NCI-H524 (cell line): ENCODE data around the gene ARID1B.

Experiments
- DNase-seq, 2 experiments: peaks; one replicate each; lab custom pipeline; 2025; lab: John Stamatoyannopoulos, UW

The ARID1B gene

DNA sequence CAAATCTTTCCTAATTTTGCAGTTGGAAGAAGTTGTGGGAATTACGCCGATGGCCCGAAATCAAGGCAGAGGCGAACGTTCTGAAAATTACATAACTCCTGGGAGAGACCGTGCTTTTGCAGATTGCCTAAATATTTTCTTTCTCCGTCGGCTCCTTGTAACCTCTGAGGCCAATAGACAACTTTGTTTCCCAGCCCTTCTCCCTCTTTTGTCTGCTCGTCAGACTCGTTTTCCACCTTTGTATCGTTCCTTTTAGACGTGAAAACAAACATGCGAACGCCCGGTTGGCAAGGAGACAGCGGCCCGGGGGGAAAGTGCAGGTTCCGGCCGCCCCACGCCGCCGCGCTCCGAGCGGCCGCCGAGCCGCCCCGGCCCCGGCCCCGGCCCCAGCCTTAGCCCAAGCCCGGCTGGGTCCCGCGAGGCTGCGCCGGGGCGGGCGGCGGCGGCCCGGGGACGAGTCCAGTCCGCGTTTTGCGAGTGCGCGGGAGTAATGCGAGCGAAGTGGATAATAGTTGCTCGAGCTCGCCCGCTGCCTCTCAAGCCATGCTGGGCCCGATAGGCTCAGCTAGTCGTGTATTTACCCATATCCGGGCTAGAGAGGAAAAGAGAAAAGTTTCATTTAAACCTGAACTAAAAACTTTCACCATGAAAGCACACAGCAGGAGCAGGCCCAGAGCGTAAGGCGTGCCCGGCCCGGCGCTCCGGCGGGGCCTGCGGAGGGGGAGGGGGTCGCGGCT is at the start of gene ARID1B:
TSS of gene ARID1B (plus strand) at position 539 of the 737 bp plus-strand sequence. CDS start 303 bp downstream, outside the sequence.
- DNase-seq, result peak; percentile 83 to 92

DNA sequence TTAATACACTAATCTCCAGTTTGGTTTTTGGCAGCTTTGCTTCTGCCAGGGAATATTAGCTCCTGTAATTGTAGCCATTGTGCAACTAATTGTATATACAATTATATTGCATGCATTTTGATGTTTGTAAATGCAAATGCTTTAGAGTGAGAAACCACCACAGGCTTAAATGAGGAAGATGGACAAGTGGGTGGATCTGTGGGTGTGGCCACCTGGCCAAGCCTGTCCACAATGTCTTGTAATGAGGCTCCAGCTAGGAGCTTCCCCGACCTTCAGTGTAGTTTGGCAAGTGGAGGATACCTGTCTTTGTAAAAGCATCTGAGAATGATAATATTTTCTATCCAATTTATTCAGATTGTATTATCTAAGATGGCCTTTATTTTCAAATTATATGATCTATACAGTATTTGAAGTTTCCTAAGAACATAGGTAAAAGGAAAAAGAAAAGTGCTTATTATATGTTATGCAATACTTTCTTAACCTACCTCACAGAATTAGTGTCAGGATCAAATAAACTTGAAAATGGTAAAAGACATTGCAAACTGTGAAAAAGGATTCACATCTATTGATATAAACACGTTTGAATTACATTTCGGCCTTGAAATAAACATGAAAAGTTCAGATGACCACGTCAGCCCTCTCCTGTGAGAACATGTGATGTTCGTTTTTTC is 49.3 kb upstream of the ARID1B start:
- no peak for DNase-seq

DNA sequence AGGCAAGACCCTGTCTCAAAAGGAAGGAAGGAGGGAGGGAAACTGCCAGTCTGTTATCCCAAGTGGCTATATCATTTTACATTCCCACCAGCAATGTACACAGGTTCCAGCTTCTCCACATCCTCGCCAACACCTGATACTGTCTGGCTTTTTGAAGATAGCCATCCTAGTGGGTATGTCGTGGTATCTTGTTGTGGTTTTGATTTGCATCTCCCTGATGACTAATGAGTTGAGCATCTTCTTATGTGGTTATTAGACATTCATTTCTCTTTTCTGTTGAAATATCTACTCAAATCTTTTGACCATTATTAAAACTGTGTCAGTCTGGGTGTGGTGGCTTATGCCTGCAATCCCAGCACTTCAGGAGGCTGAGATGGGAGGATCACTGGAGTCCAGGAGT is 47.9 kb upstream of the ARID1B start:
- no peak for DNase-seq

DNA sequence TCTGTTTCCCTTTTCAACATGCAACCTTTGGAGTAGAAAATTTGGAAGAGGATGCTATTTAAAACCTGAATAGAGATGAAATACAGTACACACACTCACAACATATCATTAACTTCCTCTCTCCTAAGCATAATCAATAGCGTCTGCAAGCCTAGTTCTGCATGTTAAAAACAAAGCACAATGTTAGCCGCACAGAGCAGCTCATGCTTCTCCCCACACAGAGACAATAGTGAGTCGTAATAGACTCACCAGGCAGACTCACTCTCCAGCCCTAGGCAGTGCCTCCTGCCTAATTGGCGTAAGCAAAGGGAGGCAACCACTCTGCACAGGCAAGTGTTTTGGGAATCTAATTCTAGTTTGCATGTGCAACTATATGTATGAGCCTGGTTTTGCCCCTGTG is 45.8 kb upstream of the ARID1B start:
- DNase-seq, result peak; percentile 36 to 88

DNA sequence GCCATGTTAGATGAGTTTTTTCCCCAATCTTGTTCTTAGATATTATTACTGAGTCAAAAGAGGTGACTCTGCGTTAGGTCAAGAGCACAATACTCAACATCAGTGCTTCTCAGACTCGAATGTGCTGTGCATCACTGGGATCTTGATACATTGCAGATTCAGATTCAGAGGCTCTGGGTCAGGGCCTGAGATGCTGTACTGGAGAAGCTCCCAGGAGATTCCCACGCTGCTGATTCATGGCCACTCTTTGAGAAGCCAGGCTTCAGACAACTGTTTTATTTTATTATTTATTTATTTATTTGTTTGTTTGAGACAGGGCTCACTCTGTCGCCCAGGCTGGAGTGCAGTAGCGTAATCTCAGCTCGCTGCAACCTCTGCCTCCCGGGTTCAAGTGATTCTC is 41.4 kb upstream of the ARID1B start:
- DNase-seq, result no peak

DNA sequence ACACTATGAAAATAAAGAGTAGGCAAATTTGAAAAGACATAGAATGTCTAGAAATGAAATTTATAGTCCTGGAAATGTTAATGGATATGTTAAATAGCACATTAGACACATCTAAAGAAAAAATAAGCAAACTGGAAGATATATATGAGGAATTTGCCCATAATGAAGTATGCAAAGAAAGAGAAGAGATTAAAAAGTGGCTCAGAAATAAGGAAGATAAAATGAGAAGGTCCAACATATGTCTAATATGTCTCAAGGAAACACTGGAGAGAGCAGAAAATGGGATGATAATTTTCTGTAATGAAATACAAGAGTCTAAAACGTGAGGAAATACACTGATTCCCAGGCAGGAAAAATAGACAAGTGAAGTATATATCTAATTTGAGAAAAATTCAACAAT is 36.6 kb upstream of the ARID1B start:
- DNase-seq, result no peak

DNA sequence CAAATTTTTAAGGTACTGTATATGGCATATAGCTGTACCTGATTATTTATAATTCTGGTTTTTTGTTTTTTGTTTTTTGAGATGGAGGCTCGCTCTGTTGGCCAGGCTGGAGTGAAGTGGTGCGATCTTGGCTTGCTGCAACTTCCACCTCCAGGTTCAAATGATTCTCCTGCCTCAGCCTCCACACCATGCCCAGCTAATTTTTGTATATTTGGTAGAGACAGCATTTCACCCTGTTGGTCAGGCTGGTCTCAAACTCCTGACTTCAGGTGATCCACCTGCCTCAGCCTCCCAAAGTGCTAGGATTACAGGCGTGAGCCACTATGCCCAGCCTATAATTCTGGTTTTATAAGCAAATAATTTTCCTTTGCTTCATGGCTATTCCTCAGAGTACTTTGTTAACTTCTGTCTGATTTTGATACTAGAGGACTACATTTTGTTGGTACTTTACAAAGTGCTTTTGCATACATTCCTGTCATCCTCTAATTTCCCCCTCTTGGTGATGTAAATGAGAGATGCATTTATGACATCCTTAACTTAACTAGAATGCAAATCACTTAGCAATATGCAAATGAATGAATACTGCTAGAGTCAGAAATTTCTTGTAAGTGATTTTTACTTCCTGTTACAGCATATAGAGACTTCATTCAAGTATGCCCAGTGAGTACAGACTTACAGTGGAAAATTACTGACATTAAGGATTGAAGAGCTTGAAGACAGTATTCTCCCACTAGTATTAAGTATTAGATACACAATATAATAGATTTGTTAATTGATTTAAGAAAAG is 35.7 kb upstream of the ARID1B start:
- no peak for DNase-seq

DNA sequence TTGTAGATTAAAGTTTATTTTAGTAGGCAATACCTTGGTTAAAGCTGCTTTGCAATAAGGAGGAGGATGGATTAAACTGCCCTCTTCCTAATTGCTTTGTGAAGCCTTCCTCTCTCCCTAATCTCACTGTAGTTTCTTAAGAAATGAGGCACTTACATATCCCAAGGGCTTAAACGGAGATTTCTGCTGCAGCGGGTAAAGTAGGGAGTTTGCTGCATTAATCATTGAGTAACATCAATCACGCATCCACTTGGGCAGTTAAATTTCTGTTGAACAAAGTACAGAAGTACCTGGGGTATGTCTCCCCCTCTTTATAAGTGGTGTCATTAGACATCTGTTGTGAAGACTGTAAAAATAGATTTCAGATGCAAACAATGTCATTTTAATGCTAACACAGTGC is 29.5 kb upstream of the ARID1B start:
- peak; percentile 59 to 90 for DNase-seq

DNA sequence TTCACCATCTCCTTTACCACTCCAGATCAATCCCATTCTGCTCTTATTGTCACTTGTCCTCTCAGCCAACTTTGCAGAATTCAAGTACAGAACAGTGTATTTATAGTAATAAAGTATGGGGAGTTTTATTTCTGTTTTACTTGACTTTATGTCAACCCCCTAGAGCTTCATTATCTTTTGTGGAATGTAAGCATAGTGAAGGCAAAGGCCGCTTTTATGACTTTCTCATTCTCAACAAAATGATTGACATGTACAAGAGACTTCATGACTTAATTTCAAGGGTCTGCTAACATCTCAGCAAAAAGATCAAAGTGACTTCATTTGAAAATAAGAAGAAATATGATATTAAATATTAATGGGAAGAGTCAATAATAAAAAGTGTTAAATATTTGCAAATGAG is 28.7 kb upstream of the ARID1B start:
- DNase-seq, result no peak

DNA sequence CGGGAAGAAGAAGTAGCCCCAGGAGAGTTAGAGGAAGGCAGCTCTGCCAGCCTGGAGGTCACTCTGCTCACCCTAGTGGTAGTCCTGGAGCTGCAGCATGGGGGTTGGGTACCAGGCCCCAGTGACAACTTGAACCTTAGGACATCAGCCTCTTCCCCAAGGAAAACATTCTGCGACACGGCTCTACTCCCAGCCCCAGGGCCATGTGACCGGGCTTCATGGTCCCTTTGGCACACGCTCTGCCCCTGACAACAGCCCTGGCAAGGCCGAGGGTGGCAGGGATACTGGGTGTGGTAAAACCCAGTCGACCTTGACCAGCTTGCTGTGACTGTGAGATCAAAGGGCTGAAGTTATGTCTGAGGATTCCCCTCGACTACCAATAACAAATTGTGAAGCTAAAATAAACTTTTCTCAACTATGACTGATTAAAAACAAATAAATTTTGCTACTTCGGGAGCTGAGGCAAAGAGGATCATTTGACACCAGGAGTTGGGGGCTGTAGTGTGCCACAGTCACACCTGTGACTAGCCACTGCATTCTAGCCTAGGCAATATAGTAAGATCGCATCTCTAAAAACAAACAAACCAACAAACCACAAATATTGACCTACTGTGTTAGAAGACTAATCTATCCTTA is 24.4 kb upstream of the ARID1B start:
- DNase-seq, result no peak

DNA sequence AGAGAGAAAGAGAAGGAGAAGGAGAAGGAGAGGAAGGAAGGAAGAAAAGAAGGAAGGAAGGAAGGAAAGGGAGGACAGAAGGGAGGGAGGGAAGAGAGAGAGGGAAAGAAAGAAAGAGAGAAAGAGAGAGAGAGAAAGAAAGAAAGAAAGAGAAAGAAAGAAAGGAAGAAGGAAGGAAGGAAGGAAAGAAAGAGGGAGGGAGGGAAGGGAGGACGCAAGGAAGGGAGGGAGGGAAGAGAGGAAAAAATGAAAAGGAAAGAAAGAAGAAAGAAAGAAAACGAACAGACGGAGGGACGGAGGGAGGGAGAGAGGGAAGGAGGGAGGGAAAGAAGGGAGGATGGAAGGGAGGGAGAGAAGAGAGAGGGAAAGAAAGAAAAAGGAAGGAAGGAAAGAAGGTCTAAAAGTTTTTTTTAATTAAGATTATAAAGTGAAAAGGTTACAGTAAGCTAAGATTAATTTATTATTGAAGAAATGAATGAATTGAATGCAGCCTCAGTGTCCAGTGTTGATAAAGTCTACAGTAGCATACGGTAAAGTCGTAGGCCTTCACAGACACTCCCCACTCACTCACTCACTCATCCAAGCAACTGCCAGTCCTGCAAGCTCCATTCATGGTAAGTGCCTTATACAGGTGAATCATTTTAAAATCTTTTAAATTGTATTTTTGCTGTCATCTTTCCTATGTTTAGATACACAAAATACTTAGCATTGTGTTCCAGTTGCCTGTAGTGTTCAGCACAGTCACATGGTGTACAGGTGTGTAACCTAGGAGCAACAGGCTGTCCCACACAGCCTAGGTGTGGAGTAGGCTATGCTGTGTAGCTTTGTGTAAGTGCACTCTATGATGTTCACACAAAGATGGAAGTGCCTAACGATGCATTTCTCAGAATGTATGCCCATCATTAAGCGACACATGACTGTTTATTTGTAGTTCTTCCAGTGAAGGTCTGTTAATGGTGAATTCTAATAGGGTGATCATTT is 20.3 kb upstream of the ARID1B start:
- DNase-seq, result no peak

DNA sequence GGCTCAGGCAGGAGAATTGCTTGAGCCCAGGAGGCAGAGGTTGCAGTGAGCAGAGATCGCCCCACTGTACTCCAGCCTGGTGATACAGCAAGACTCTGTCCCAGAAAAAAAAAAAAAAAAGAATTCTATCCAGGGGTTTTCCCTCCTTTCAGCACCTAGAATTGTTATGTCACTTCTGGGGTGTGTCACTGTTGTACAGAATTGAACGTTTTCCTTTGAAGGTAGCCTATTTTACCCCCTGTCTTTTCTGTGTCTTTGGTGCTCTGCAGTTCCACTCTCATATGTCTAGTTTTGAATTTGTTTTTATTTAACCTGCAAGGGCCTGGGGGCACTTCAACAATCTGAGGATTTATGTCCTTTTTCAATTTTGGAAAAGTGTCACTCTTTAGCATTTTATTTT is 19.3 kb upstream of the ARID1B start:
- no peak for DNase-seq

DNA sequence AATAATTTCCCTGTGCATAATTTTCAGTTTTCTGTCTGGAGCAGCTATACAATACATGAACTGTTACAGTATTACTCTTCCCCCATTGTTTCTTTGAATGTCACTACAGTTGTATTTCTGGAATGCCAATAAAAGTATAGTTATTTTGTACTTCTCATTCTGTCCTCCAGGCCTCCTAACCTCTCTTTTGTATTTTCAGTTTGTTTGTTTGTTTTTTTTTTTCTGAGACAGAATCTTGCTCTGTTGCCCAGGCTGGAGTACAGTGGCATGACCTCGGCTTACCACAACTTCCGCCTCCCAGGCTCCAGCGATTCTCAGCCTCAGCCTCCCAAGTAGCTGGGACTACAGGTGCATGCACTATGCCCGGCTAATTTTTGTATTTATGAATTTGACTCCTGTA is 16.8 kb upstream of the ARID1B start:
- DNase-seq, result no peak

DNA sequence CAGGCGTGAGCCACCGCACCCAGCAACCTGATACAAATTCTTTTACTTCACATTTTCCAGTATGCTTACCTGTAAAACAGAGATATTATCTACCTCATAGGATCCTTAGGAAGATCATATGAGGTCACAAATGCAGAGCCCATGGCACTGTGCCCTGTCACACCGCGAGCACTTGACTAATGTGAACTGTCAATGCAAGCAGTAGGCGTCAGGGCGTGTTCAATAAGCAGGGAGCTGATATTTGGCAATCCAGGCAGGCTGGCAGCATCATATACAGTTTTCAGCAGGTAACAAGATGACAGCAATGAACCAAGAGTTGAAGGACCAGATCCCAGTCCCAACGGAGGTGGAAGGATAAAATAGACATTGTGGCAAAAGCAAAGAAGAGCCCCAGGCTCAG is 14.6 kb upstream of the ARID1B start:
- no peak for DNase-seq

DNA sequence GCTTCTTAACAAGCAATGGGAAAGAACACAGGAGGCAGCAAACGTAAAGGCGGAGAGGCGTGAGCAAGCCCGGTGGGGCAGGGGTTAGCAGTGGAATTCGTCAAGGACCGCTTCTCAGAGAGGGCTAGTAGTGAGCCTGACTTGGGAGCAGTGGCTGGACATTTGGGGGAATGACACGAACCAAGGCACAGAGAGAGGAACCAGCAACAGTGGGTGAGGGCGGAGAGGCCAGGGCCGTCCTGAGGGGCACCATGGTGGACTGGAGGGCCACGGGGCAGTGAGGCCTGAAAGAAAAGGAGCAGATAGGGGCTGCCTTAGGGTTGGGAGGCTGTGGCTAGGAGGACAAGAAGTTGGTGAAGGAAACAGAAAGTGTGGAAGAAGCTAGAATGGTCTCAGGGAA is 12.1 kb upstream of the ARID1B start:
- DNase-seq, result no peak

DNA sequence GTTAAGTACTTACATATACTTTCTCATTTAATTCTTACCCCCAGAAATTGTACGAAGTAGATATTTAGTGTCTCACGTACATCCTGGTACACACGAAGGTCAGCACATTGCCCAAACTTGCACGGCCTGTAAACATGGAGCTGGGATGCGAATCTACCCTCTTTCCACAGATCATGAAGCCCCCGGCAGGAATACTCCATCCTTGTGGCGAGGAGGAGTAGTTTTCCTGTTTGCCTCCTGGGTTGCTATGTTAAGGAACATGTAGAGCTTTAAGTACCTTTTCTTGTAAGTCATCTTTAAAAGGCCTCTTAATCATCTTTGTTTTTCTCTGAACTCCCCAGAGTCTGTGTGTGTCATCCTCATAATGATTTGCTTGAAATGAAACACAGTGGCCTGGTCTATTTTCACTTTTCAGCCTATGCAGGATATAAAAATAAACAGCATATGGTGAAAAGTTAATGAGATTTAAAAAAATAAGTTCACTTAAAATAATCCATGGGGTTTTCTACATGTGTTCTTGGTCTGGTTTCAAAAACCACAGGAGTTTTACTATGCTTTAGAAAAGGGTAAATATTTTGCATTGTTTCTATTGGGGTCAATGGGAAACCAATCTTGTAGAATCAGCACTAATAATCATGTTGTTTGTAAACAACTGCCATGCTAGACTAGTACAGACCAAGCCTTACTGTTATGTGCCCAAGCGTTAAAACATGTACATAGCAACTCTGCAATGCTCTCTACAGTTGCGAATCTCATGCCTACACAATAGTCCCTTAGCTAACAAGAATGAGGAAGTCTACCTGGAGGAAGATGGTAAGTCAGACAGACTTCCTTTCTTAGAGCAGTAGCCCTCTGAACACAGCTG is 9.3 kb upstream of the ARID1B start:
- no peak for DNase-seq

DNA sequence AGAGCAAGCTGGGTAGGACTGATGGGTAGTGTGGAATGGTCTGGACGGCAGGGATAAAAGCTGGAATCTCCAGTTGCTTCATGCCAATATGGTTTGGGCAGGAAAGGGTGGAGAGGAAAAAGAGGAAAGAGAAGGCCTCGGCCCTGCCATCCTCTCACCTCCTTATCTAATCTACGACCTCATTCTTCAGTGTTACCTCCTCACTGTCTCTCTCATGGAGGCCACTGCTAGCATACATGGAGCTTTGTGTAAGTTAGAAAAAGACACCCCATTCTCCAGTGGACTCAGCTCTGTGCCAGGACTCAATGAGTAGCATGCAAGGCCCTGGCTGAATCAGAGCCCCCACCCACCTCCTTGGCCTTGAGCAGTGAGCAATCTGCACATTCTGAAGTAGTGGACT is 6.1 kb upstream of the ARID1B start:
- DNase-seq, result no peak

DNA sequence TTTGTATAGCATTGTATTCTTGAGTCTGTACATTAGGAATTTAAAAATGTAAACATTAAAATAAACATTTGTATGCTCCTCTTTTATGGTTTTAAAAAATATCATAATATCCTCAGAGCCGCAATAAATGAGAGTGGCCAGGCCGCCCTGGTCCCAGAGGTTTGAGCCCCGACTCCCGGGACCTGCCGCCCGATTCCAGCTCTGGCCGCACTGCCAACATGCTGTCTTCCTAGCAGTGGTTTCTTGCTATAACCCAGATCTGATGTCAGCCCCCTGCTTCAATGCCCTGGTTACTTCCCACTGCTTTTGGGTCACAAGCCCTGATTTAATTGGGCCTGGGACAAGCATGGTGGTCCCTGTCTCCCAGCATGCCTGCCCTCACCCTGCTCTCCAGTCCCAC is 5.4 kb upstream of the ARID1B start:
- DNase-seq, result no peak

DNA sequence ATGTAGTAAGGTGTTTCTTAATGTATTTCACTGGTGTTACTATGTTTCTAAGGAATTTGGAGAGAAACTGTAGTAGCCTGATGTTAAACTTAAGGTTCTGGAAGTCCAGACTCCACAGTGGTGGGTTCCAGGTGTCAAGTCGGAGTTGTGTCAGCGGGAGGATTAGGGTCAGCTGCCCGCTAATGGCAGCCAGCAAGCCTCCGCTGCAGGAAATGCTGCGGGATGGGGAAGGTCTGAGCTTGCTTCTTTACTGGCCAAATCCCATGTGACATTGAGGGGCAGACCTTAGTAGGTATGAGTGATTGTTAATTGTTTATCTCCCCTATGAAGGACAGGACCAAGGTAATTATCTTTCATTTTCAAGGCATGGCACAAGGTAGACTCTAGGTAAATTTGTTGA is 3.7 kb upstream of the ARID1B start:
- peak in 1 of 2 experiments; percentile 59 for DNase-seq
